Parathyroid adenoma (tissue), 2 donors: ENCODE data around the gene PIP4K2A.
"Not testable (repeated sequence)": the region's sequence is repeated elsewhere in the genome, so short reads cannot be mapped to it uniquely, and the experiment has no call there.

Source experiments
- H2AFZ ChIP-seq: fragments of 300-600 bp; sonication (generic); one replicate; pipeline ENCODE4 v1.7.0; 2017; ENCODE audit warnings: antibody characterized with exemption, mild to moderate bottlenecking
- H3K27ac ChIP-seq: fragments of 300-600 bp; sonication (generic); one replicate; pipeline ENCODE4 v1.7.0; 2017
- H3K27me3 ChIP-seq: fragments of 300-600 bp; sonication (generic); one replicate; pipeline ENCODE4 v1.7.0; 2017; ENCODE audit warnings: low read length; ENCODE audit not compliant: control insufficient read depth, insufficient read depth
- H3K36me3 ChIP-seq: fragments of 300-600 bp; sonication (generic); one replicate; pipeline ENCODE4 v1.7.0; 2017; ENCODE audit warnings: low read length; ENCODE audit not compliant: control insufficient read depth, insufficient read depth
- H3K4me1 ChIP-seq: fragments of 300-600 bp; sonication (generic); one replicate; pipeline ENCODE4 v1.7.0; 2017; ENCODE audit warnings: control low read depth
- H3K4me2 ChIP-seq: fragments of 300-600 bp; sonication (generic); one replicate; pipeline ENCODE4 v1.7.0; 2017; ENCODE audit warnings: low read length
- H3K4me3 ChIP-seq: fragments of 300-600 bp; sonication (generic); one replicate; pipeline ENCODE4 v1.7.0; 2017; ENCODE audit warnings: low read depth, low read length
- H3K79me2 ChIP-seq: fragments of 300-600 bp; sonication (generic); one replicate; pipeline ENCODE4 v1.7.0; 2017; ENCODE audit warnings: control low read depth
- H3K9ac ChIP-seq: fragments of 300-600 bp; sonication (generic); one replicate; pipeline ENCODE4 v1.7.0; 2017; ENCODE audit warnings: mild to moderate bottlenecking
- H3K9me3 ChIP-seq: fragments of 300-600 bp; sonication (generic); one replicate; pipeline ENCODE4 v1.7.0; 2017; ENCODE audit warnings: low read length; ENCODE audit not compliant: control insufficient read depth
- TF ChIP-seq, protein P1 (sequence below): fragments of 300-600 bp; sonication (generic); IDR thresholded peaks from one replicate; pipeline ENCODE4 v1.7.0; 2017; ENCODE audit warnings: antibody characterized with exemption, mild to moderate bottlenecking
- donor health status: primary hyperparathyroidism.

Gene PIP4K2A

DNA sequence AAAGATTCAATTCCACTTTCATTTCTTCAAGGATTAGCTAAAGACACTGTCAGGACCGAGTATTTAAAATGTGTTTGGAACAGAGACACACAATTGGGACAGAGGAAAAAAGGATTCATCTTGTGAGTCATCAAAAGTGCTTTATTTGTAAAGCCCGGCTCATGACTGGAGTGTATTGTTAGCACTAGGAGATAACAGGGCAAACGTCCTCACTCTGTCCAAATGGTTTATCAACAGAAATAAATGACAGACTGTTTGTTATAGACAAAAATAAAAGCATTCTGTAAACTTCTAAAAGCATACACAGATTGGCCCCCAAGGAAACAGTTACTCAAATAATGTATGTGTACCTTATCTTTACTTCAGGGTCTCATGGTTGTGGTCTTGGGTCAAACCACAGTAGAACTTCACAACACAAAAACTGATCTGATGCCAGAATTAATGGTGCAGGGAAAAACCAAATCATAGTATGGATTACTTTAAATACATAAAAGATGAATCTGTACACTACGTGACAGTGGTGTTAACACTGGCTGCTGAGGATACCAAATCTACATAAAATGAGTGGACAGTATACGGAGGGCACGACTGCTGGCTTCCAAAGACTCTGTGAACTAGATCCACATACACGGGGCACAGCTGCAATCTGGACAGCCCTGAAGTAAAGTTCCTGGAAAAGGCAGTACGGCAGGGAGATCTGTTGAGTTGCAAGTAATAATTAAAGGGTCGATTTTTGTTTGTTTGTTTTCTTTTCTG, 179.4 kb downstream of the PIP4K2A start:
- Histone ChIP-seq H3K27me3 (no peaks in the 10 kb centered on the region), H3K79me2 (no peaks in the 10 kb centered on the region), H3K4me3 (no peak overlapping the region), H2AFZ (no peak overlapping the region), H3K9ac (no peak overlapping the region), H3K4me2 (no peak overlapping the region), H3K36me3 (no peaks in the 10 kb centered on the region), H3K4me1 (no peaks in the 10 kb centered on the region), H3K27ac (no peak overlapping the region), H3K9me3 (no peaks in the 10 kb centered on the region)
- TF ChIP-seq, protein P1, sequence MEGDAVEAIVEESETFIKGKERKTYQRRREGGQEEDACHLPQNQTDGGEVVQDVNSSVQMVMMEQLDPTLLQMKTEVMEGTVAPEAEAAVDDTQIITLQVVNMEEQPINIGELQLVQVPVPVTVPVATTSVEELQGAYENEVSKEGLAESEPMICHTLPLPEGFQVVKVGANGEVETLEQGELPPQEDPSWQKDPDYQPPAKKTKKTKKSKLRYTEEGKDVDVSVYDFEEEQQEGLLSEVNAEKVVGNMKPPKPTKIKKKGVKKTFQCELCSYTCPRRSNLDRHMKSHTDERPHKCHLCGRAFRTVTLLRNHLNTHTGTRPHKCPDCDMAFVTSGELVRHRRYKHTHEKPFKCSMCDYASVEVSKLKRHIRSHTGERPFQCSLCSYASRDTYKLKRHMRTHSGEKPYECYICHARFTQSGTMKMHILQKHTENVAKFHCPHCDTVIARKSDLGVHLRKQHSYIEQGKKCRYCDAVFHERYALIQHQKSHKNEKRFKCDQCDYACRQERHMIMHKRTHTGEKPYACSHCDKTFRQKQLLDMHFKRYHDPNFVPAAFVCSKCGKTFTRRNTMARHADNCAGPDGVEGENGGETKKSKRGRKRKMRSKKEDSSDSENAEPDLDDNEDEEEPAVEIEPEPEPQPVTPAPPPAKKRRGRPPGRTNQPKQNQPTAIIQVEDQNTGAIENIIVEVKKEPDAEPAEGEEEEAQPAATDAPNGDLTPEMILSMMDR: no peak

DNA sequence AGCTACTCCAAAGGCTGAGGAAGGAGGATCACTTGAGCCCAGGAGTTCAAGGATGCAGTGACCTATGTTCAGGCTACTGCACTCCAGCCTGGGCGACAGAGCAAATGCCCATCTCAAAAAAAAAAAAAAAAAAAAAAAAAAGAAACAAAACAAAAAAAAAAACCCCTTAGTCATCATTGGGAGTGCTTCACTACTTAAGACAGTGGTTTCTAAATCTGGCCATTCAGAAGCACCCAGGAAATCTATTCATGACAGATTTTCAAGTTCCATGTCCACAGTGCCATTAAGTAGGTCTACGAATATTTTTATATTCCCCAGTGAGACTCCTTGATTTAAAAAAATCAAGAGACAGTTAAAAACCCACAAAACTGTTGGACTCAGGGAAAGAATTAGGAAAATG, 182.9 kb downstream of the PIP4K2A start:
- Histone ChIP-seq H3K79me2 (no peaks in the 10 kb centered on the region), H3K27ac (no peak overlapping the region), H3K4me1 (no peaks in the 10 kb centered on the region), H3K36me3 (no peaks in the 10 kb centered on the region), H2AFZ (no peak overlapping the region), H3K9me3 (no peaks in the 10 kb centered on the region), H3K9ac (no peak overlapping the region), H3K4me2 (no peak overlapping the region), H3K4me3 (no peak overlapping the region), H3K27me3 (no peaks in the 10 kb centered on the region)
- TF ChIP-seq, protein P1: no peak

DNA sequence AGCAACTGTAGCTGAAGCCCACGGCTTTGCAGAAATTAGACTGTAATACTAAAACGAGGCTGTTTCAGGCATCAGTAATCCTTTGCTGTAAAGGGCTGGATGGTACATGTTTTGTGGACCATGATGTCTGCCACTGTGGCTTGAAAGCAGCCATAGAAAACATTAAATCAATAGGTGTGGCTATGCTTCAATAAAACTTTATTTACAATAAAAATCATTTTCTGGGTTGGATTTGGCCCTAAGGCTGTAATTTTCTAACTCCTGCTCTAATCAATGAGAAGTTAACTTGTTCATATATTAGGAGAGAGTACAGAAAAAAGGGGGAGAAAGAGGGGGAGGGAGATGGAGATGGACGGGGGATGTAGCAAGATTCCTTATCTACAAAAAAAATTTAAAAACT, 183.4 kb downstream of the PIP4K2A start:
- no peak overlapping the region for H3K27ac ChIP-seq
- no peaks in the 10 kb centered on the region for H3K4me1 ChIP-seq
- no peaks in the 10 kb centered on the region for H3K79me2 ChIP-seq
- H2AFZ ChIP-seq: no peak overlapping the region
- H3K9ac ChIP-seq: no peak overlapping the region
- TF ChIP-seq, protein P1: no peak
- H3K9me3 ChIP-seq: no peaks in the 10 kb centered on the region
- no peaks in the 10 kb centered on the region for H3K27me3 ChIP-seq
- no peaks in the 10 kb centered on the region for H3K36me3 ChIP-seq
- no peak overlapping the region for H3K4me3 ChIP-seq
- no peak overlapping the region for H3K4me2 ChIP-seq

DNA sequence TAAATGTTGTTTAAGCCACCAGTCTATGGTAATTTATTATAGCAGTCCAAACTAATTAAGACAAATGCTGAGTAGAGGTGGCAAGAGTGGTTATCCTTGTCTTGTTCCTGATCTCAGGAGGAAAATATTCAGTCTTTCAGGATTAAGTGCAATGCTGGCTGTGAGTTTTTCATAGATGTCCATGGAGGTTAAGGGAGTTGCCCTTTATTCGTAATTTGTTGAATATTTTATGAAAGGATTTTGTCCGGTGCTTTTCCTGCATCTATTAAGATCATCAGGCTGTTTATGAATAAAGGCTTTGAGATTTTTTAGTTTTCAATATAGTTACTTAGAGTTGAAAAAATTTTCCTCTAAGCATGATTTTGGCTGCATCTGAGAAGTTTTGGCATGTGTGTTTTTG, 186.9 kb downstream of the PIP4K2A start:
- Histone ChIP-seq H3K9ac (no peak overlapping the region), H3K4me1 (no peaks in the 10 kb centered on the region), H3K4me2 (no peak overlapping the region), H3K27ac (no peak overlapping the region), H3K4me3 (no peak overlapping the region), H2AFZ (no peak overlapping the region), H3K9me3 (no peaks in the 10 kb centered on the region), H3K36me3 (no peaks in the 10 kb centered on the region), H3K27me3 (no peaks in the 10 kb centered on the region), H3K79me2 (no peaks in the 10 kb centered on the region)
- TF ChIP-seq, protein P1: no peak

DNA sequence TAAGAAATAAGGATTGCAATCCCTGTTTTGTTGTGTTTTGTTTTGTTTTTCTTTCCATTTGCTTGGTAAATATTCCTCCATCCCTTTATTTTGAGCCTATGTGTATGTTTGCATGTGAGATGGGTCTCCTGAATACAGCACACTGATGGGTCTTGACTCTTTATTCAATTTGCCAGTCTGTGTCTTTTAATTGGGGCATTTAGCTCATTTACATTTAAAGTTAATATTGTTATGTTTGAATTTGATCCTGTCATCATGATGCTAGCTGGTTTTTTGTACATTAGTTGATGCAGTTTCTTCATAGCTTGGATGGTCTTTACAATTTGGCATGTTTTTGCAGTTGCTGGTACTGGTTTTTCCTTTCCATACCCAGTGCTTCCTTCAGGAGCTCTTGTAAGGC, 190.0 kb downstream of the PIP4K2A start:
- not testable (repeated sequence) for H2AFZ ChIP-seq, H3K4me3 ChIP-seq, H3K9me3 ChIP-seq, H3K27ac ChIP-seq, H3K4me1 ChIP-seq, H3K79me2 ChIP-seq, H3K27me3 ChIP-seq, H3K9ac ChIP-seq, H3K36me3 ChIP-seq, H3K4me2 ChIP-seq

DNA sequence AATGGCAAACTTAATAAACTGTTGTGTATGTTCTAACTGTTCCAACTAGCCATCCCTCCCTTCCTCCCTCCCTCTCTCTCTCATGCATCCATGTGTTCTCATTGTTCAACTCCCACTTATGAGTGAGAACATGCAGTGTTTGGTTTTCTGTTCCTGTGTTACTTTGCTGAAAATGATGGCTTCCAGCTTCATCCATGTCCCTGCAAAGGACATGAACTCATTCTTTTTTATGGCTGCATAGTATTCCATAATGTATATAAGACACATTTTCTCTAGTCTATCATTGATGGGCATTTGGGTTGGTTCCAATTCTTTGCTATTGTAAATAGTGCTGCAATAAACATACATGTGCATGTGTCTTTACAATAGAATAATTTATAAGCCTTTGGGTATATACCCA, 193.7 kb downstream of the PIP4K2A start:
- H3K27me3 ChIP-seq, H3K36me3 ChIP-seq, H3K4me3 ChIP-seq, H3K9me3 ChIP-seq, H2AFZ ChIP-seq, H3K4me1 ChIP-seq, H3K4me2 ChIP-seq, H3K79me2 ChIP-seq, H3K27ac ChIP-seq, H3K9ac ChIP-seq: not testable (repeated sequence)
